Ishikawa (cell line): ENCODE data around the gene TUBB6.

Experiments
- CEBPB ChIP-seq: IDR thresholded peaks from 2 replicates; pipeline ENCODE4 v1.6.1; 2012
- CREB1 ChIP-seq: IDR thresholded peaks from 2 replicates; pipeline ENCODE4 v1.6.1; 2012; ENCODE audit warnings: low read depth
- EGR1 ChIP-seq: IDR thresholded peaks from 2 replicates; pipeline ENCODE4 v1.6.1; 2012
- EP300 ChIP-seq: IDR thresholded peaks from 2 replicates; pipeline ENCODE4 v1.6.1; 2012; ENCODE audit warnings: borderline replicate concordance
- FOXM1 ChIP-seq: IDR thresholded peaks from 2 replicates; pipeline ENCODE4 v1.6.1; 2012; ENCODE audit warnings: low read depth, borderline replicate concordance
- MAX ChIP-seq: IDR thresholded peaks from 2 replicates; pipeline ENCODE4 v1.6.1; 2012
- NFIC ChIP-seq: IDR thresholded peaks from 2 replicates; pipeline ENCODE4 v1.6.1; 2012
- RAD21 ChIP-seq: IDR thresholded peaks from 2 replicates; pipeline ENCODE4 v1.6.1; 2012; ENCODE audit warnings: low read depth
- REST ChIP-seq: IDR thresholded peaks from 2 replicates; pipeline ENCODE4 v1.6.1; 2012; ENCODE audit warnings: low read depth, mild to moderate bottlenecking
- TAF1 ChIP-seq: IDR thresholded peaks from 2 replicates; pipeline ENCODE4 v1.6.1; 2012; ENCODE audit warnings: low read depth, mild to moderate bottlenecking
- TCF12 ChIP-seq: IDR thresholded peaks from 2 replicates; pipeline ENCODE4 v1.6.1; 2012; ENCODE audit warnings: low read depth
- TEAD4 ChIP-seq: IDR thresholded peaks from 2 replicates; pipeline ENCODE4 v1.6.1; 2012
- YY1 ChIP-seq: IDR thresholded peaks from 2 replicates; pipeline ENCODE4 v1.6.1; 2012; ENCODE audit warnings: low read depth
- ZBTB7A ChIP-seq: IDR thresholded peaks from 2 replicates; pipeline ENCODE4 v1.6.1; 2012; ENCODE audit warnings: low read depth
- TF ChIP-seq, protein P1 (sequence below): IDR thresholded peaks from 2 replicates; pipeline ENCODE4 v1.6.1; 2012

TUBB6 gene

DNA sequence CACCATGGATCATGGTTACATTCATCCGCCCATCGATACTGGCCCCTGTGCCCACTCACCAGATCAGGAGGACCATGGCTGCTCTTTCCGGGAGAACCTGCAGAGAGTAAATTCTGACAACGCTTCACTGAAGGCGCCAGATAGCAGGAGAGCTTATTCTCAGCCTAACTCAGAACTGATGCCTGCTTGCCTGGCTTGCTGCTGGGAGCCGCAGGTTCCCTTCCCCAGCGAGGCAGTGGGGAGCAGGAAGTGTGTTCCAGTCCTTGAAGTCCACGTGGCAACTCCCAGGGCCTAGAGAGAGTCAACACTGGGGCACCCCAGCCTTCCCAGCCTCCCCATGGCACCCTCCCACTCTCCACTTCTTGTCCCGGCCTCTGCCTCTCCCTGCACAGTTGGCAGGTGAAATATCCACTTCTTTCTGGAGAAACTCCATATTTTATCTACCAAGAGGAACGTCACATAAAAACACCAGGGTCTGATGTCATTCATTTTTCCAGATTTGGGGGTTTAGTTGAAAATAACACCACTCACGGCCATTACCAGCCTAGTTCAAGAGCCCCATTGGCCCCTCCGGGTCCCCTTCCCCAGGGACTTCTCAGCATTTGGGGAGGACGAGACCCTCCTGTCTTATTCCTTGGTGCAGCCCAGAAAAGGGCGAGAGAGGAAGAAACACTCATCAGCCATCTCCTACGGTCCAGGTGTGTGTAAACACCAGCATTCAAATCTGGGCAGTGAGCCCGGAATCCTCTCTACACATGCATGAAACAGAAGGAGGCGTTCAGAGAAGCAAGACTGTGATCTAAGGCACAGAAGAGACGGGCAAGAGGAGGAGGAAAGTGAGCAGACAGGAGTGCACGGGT lies 3.5 kb upstream of the TUBB6 start:
- no peak for TF ChIP-seq TAF1

DNA sequence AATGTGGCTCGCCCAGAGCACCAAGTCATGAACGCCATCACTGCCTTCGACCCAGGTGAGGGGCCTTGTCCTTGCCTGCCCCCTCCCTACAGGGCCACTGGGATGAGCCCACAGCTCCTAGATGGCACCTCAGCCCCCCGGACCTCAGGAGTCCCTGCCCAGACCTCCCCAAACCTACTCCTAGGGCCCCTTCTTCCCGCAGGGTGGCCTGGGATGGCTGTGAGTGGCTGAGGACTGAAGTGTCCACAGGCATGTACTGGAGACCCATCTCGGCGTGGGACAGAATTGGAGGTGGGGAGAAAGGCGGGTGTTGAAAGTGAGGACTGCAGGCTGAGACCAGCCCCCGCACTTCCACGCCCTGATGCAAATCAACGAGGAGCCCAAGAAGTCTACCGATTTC lies 2.8 kb upstream of the TUBB6 start:
- TF ChIP-seq EGR1, result no peak
- TF ChIP-seq TEAD4, result no peak
- TF ChIP-seq CEBPB, result no peak
- no peak for TF ChIP-seq TAF1
- TF ChIP-seq RAD21, result no peak
- no peak for TF ChIP-seq YY1
- TF ChIP-seq FOXM1, result no peak
- TF ChIP-seq, protein P1, sequence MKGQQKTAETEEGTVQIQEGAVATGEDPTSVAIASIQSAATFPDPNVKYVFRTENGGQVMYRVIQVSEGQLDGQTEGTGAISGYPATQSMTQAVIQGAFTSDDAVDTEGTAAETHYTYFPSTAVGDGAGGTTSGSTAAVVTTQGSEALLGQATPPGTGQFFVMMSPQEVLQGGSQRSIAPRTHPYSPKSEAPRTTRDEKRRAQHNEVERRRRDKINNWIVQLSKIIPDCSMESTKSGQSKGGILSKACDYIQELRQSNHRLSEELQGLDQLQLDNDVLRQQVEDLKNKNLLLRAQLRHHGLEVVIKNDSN, result no peak
- no peak for TF ChIP-seq EP300
- TF ChIP-seq CREB1, result no peak
- TF ChIP-seq ZBTB7A, result no peak
- no peak for TF ChIP-seq TCF12
- TF ChIP-seq MAX, result no peak
- TF ChIP-seq REST, result no peak
- TF ChIP-seq NFIC, result no peak

- no peak for TF ChIP-seq MAX
- no peak for TF ChIP-seq RAD21
- TF ChIP-seq YY1, result no peak
- no peak for TF ChIP-seq CREB1
- TF ChIP-seq TEAD4, result no peak
- no peak for TF ChIP-seq TAF1
- TF ChIP-seq FOXM1, result no peak
- TF ChIP-seq REST, result no peak
- TF ChIP-seq EP300, result no peak
Measured at GRCh38 chr18:12305930-12306629, 2.0 kb upstream of the TUBB6 start.

- TF ChIP-seq CEBPB, result no peak
- no peak for TF ChIP-seq REST
- TF ChIP-seq TCF12, result no peak
- no peak for TF ChIP-seq MAX
- TF ChIP-seq ZBTB7A, result no peak
- TF ChIP-seq EGR1, result no peak
- TF ChIP-seq, protein P1, result no peak
- TF ChIP-seq NFIC, result no peak
- no peak for TF ChIP-seq FOXM1
- no peak for TF ChIP-seq RAD21
- TF ChIP-seq YY1, result no peak
- TF ChIP-seq TEAD4, result no peak
- TF ChIP-seq TAF1, result no peak
- TF ChIP-seq CREB1, result no peak
Measured at GRCh38 chr18:12306752-12307700, 1.0 kb upstream of the TUBB6 start.
